ENCODE measurements around the gene GNAZ.

The GNAZ gene

DNA sequence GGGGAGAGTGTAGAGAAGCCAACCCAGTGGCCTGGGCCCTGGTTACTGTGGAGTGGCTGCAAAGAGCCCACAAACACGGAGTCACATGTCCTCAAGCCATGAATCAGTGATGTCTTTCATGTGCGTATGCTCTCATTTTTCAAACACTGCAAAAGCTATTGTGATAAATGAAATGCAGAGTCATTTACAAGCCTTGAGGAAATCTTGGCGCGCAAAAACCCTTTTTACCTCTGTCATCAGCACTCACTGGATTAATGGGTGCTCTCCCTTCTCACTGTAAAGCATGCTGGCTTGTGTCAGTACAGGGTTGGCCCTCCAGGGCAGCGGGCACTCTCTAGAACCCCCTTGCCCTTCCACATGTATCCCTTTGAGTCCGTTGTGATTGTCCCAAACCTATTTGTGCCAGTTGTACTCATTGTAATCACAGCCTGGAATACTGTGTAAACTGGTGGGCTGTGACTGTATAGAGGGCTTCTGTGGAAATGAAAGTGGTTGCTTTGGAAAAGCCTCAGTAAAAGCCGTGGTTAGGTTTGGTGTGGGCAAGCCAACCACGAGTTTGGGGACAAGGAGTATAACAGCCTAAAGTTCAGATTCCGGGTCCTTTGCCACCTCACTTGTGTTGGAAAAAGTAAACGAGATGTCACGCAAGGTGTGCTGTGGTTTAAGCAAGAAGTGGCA lies 10.4 kb downstream of the GNAZ start:
- TF ChIP-seq, protein P1, sequence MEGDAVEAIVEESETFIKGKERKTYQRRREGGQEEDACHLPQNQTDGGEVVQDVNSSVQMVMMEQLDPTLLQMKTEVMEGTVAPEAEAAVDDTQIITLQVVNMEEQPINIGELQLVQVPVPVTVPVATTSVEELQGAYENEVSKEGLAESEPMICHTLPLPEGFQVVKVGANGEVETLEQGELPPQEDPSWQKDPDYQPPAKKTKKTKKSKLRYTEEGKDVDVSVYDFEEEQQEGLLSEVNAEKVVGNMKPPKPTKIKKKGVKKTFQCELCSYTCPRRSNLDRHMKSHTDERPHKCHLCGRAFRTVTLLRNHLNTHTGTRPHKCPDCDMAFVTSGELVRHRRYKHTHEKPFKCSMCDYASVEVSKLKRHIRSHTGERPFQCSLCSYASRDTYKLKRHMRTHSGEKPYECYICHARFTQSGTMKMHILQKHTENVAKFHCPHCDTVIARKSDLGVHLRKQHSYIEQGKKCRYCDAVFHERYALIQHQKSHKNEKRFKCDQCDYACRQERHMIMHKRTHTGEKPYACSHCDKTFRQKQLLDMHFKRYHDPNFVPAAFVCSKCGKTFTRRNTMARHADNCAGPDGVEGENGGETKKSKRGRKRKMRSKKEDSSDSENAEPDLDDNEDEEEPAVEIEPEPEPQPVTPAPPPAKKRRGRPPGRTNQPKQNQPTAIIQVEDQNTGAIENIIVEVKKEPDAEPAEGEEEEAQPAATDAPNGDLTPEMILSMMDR (IDR thresholded peaks at IDR 0.05), result no peak

DNA sequence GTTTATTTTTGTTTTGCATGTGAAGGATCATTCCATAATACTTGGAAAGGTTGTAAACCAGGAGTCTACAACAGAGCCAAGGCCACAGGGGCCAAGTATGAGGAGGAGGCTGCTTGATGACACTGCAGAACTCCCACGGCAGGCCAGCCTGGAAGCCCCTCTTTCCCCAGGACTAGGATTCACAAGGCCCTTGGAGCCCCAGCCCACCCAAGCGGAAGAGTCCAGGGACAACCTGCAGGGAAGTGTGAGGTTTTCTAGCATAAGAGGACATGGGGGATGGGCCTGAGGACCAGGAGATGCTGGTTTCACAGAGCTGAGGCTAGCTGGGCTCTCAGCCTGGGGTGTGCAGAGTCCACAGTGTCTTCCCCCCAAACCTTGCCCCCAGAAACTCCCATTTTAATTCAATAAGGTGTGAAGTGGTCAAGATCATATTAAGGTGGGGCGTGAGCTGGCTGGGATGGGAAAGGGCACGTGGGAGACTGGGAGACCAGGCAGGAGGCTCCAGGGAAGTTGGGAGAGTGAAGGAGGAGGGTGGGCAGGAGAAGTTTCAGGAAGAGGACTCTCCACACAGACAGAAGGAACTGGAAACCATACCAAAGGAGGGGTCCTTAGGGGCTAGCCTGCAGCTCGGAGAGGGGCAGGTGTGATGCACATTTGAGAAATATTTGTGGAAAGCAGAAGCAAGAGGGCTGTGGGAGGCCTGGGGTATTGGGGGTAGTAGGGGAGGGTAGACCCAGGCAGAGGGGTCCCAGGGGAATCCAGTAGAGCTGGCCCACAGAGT lies 12.4 kb downstream of the GNAZ start:
- TF ChIP-seq, protein P1 (IDR thresholded peaks at IDR 0.05), result no peak

- TF ChIP-seq, protein P1 (IDR thresholded peaks at IDR 0.05), result no peak
Observed at GRCh38 chr22:23083315-23084021, 13.1 kb downstream of the GNAZ start.

DNA sequence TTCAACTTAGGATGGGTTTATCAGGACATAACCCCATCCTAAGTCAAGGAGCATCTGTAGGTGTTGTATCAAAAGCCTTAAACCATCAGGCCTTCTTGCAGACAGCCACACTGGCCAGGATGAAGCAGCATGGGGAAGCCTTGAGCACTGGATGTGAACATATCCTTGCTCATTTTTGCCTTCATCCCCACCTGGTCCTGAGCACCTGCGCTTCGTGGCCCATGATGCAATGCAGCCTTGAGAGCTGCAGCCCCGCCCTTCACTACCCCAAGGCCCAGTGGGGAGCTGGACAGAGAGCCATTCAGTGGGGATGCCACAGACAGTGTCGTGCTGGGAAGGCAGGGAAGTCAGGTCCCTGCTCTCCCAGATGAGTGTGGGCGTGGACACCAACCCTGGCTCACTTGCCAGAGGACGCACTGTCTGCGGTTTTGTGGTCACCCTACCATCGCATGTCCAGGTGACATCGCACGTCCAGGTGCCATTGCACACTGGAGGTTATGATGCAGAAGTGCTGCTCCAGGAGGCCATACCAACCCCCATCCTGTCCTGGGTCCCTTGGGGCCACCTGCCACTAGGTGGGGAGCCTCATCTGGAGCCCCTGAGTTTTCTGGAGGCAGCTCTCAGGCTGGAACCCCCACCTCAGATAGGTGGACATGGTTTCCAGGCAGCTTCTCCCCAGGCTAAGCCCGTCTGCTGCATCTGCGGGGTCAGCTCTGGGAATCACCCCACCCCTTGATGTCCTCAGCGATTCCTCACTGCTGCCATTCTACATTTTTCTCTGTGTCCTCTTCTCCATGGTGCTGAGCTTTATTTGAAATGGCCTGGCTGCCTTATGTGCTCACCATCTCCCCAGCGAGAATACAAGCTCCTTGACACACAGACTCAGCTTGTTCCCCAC lies 14.4 kb downstream of the GNAZ start:
- TF ChIP-seq, protein P1 (IDR thresholded peaks at IDR 0.05), result no peak

DNA sequence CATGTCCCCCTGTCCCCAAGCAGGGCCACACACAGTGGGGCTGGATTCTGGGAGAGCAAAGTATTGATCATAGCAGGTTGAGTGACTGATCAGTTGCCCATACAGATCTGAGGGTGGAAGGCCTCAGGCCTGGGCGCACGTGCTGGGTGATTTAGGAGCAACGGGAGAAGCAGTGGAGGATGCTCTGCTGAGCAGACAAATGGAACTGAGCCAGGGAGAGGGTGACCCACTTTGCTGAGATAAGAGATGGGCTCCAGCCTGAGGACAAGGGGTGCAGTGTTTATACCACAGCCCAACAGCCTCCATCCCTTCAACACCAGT lies 15.0 kb downstream of the GNAZ start:
- TF ChIP-seq, protein P1 (IDR thresholded peaks at IDR 0.05), result no peak

- TF ChIP-seq, protein P1 (IDR thresholded peaks at IDR 0.05), result no peak
Observed at GRCh38 chr22:23085785-23086184, 15.5 kb downstream of the GNAZ start.

GRCh38 chr22:23086263-23086662 lies 15.9 kb downstream of the GNAZ start:
- TF ChIP-seq, protein P1 (IDR thresholded peaks at IDR 0.05), result no peak
